Measurements from ENCODE around the gene CPNE6.
A peak's percentile ranks its signal among the peaks of the same experiment; 100 is the strongest.

The CPNE6 gene

DNA sequence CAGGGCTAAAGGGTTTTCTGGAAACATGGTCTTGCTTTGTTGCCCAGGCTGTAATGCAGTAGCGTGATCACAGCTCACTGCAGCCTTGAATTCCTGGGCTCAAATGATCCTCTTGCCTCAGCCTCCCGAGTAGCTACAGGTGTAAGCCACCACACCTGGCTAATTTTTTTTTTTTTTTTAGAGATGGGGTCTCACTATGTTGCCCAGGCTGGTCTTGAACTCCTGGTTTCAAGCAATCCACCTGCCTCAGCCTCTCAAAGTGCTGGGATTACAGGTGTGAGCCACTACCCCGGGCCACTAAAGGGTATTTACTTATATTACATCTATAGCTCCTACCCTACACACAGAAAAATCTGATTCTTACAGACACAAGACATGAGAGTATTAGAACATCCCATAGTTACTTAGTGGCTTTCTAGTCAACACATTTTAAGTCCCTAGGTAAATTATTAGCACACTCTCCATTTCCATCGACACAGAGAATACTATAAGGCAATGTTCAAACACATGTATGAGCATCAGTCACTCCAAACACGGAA is 37.0 kb downstream of the CPNE6 start:
- no peak for DNase-seq

DNA sequence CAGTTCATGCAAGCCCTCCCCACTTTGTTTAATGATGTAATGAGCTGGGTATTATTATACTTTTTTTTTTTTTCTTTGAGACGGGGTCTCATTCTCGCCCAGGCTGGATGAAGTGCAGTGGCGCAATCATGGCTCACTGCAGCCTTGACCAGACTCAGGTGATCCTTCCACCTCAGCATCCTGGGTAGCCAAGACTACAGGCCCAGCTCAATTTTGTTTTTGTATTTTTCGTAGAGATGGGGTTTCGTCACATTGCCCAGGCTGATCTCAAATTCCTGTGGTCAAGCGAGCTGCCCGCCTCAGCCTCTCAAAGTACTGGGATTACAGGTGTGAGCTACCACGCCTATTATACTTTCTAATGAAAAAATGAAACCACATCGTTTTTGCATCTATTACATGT is 38.7 kb downstream of the CPNE6 start:
- no peak for DNase-seq

DNA sequence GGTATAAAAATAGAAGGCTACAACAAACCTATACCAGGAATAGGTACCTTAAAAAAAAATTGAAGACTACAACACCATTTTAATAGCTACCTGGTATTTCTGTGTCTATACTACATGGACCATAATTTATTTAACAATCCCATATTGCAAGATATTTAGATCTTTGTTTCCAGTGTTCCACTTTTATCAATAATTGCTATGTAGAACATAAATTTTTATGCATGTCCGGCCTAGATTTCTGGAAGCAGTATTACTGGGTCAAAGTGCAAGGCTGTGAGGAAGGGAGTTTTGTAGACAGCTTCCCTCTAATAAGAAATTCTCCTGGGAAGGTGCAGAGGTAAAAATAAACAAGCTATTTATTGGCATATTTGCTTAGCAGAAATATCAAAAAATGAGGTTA is 39.2 kb downstream of the CPNE6 start:
- DNase-seq, result no peak

DNA sequence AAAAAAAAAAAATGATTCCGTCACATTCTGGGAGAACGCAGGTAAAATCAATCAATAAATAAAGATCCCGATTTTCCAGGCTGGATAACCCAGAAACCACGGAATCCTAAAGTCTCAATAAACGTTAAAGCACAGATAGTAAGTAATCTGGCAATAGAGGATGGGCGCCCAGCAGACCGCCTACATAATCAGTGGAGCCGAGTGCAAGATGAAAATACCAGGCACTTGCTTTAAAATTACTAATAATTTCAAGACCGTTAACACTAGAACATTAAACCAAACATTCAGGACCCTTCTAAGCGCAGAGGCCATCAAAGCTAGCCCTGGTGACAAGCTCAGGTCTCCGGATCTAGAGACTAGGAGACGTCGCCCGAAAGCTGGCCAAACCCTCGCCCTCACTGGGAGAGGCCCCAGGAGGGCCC is 42.0 kb downstream of the CPNE6 start:
- no peak for DNase-seq

DNA sequence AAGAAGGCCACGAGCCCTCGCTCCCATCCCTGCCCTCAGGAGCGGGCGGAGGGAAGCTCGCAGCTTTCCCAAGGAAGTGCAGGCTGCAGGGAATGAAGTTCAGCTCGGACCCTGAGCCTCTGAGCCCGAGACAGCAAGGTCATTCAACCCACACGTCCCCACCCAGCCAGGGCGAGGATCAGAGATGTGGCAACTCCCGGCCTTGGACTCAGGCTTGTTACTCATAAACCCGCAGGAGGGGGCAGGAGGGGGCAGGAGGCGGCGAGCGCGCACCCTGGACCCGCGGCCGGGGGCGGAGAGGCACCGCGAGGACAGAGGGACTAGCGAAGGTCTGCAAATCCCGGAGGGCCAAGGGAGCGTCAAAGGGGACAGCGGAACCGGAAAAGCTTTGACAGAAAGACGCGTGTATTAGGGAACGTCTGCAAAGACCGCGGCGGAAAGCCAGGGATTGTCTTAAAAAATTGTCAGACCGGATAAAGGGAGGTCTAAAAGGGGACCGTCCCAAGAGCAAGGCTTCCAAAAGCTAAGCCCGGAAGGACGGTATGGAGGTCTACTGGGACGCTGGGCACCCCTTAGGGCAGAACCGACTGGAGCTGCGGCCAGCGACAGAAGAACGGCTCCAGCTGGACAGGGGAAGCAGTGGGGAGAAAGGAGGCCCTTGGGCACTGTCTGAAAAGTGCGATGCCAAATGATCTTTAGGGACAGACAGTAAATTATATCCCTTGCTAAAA is 42.6 kb downstream of the CPNE6 start:
- DNase-seq, result peak; percentile 67 to 73

DNA sequence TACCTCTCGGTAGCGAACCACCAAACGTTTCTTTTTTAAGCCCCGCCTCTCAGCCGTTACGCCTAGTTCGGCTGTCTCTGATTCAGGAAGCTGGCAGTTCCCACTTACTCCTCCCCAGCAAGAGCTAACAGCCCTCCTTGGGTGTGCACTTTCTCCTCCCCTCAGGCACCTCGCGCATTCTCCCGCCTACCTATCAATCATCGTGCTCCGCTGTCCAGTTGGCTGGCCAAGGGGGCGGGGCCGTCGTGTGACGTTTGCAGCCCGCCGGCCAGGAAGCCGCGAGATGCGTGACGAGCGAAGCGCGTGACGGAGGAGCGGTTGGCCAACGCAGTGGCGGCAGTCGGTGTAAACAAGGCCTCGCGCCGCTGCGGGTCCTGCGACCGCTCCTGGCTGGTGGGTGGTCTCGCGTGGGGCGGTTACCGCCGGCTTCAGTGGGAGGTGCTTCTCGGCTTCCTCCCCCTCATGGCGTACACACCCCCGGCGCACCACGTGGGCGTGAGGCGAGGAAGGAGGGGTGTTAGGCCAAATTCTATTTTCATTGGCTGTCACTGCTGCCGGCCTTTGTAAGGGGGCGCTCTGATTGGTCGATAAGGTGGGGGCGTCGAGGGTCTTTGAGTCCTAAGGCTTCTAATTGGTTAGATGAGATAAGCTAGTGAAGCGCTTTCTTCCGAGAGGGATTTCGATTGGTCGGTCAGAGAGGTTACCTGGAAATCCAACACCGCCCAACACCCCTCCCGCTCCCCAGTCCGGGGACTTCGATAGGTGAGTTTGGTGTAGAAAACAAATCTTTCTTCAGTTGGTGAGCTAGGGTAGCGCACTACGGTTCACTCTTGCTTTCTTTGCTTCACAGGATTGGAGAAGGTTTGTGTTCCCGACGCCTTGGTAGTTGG is 43.4 kb downstream of the CPNE6 start, which contains the start of the genes DCAF11 and NRL:
Gene DCAF11 (plus strand): TSS at position 246 of the 890 bp plus-strand sequence. CDS start 818 bp downstream, outside the sequence.
Gene NRL (minus strand): TSS at position 418 of the 890 bp plus-strand sequence. CDS start 32,101 bp downstream, outside the sequence.
- DNase-seq, result peak; percentile 99

DNA sequence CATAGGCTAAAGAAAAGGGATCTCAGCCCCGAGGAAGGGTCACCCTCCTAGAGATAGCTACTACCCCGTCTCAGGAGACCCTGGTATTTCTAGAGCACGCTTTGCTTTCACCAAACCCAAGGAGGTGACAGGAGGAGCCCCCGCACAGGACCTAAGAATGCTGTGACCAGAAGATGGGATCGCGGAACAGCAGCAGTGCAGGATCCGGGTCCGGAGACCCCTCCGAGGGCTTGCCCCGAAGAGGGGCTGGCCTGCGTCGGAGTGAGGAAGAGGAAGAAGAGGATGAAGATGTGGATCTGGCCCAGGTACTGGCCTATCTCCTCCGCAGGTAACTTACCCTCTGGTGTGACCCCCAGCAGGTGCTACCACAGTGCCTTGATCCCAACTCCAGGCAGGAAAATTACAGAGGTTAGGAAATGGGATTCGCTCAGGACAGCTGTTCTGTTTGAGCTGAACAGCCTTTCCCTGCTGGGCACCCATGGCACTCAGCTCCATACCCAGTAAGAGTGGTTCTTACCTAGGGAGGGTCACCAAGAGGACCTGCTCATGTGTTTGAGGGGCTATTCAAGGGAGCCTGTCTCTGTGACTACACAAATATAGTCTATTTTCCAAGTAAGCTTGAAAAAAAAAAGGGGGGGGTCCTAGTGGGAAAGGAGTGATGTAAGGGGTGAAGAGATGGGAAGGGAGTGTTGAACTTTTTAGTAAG is 44.2 kb downstream of the CPNE6 start:
- DNase-seq, result no peak

DNA sequence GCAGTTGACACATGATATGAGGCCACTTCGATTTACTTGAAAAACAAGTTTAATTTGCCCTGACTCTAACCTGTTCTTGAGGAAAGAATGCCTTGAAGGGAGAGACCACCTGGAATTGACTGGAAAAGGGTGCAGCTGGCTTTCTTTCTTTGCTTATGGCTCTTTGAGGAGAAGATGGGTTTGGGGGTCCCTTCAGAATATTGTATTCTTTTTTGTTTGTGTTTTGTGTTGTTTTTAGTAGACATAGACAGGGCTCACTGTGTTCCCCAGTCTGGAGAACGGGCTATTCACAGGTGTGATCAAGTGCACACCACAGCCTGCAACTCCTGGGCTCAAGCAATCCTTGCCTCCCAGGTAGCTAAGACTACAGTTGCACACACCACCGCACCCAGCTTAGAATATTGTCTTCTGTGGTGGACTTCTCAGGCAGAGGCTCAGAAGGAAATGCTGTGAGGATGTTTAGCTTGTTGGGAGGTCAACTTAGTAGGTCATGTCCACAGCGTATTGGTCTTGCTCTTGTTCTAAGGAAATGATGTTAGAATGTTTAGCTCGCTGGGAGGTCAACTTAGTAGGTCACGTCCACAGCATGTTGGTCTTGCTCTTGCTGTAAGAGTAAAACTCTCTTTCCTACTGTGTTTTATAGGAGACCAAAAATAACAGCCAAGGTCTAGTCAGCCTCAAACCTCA is 44.9 kb downstream of the CPNE6 start:
- DNase-seq, result no peak

DNA sequence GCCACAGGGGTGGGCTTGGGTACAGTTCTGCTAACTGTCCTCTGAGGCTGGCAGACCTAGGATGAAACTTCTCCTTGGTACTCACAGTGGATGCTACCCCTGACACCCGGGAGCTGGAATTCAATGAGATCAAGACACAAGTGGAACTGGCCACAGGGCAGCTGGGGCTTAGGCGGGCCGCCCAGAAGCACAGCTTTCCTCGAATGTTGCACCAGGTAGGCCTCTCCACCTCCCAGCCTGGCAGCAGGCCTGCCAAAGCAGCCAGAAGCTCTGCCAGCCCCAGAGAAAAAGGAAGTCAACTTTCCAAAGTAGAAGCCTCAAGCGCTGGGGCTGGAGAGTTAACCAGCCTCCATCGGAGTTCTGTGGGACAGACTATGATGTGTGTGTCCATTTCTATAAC is 45.8 kb downstream of the CPNE6 start:
- no peak for DNase-seq

DNA sequence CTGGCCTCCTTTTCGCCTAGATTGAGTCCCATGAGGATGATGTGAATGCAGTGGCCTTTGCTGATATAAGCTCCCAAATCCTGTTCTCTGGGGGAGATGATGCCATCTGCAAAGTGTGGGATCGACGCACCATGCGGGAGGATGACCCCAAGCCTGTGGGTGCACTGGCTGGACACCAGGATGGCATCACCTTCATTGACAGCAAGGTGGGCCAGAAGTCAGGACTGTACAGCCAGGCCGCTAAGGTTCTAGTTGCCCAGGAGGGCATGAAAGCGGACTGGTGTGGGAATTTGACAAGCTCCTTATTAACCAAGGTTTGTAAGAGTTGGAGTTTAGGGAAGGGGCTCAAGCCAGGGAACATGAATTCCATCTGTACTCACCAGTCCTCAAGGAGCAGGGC is 48.3 kb downstream of the CPNE6 start:
- DNase-seq, result no peak

DNA sequence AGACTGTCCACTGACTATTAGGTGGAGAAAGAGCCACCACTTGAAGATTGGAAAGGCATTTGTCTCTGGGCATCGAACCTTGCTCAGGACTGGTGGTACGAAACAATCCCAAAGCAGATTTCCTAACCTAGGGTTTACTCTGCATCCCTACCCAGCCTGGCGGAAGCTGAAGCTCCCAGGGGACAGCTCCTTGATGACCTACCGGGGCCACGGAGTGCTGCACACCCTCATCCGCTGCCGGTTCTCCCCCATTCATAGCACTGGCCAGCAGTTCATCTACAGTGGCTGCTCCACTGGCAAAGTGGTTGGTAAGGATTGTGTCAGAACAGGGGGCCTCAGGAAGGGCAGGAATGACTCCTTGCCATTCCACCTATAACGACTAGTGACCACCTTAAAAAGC is 49.8 kb downstream of the CPNE6 start:
- DNase-seq, result no peak

DNA sequence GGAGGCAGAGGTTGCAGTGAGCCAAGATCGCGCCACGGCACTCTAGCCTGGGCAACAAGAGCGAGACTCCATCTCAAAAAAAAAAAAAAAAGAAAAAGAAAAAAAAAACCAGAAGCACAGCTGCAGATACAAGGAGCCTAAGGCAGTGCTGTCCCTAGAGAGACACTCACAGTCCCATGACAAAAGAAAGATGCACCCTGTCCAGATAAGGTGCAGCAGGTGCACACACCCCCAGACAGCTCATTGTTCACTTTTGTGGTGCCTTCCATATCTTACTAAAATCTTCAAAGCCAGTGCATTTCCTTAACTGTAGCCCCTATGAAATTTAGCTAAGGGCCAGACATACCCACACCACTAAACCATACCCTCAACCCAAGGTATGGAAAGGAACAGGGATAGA is 51.1 kb downstream of the CPNE6 start:
- no peak for DNase-seq

DNA sequence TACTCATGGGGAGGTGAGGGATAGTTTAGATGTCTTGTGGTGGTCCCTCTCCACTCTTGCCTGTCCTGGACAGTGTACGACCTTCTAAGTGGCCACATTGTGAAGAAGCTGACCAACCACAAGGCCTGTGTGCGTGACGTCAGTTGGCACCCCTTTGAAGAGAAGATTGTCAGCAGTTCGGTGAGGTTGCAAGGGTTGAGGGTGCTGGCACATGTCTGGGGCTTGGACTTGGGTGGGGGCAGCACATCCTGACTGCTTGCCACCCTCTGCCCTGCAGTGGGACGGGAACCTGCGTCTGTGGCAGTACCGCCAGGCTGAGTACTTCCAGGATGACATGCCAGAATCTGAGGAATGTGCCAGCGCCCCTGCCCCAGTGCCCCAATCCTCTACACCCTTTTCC is 51.5 kb downstream of the CPNE6 start:
- DNase-seq, result no peak

DNA sequence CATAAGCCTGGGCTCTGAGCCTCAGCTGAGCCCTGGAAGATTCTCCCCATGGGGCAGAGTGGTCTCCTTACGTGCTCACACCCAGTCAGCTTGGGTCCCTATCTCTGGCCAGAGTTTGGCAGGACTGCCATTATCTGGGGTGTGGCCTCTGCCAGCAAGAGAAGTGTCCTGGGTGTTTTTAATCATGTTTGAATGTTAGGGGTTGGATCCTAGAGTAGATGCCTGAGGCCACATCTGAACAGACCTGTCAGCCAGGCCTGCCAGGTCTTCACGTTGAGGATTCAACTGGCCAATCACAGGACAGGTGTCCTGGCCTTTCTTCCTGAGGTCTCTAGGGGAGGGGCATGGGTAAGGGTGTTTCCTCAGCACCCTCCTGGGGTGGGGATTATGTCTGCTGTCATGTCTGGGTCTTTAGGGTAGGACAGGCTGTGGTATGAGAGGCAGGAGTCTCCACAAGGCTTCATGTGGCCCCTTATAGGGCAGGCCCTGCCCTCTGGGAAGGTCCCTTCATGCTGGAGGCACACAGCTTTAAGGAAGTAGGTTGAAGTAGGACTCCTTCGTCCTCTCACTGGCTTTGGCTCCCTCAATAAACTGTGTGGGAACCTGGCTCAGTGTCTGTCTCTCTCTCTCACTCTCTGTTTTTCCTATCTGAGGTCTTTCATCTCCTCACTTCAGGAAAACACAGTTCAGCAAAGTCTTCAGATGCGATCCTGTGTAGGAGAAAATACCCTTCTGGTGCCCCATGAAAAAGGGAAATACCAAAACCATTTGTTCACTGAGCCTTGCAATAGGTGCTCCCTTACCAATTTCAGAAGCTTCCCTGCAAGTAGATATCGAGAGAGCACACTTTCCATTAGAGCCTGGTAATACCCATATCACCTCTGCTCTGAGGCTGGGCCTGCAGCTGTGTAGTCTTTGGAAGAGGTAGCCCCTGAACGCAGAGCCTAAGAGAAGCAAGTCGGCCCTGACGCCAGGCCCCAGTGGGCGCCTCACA is 52.4 kb downstream of the CPNE6 start:
- DNase-seq, result no peak

DNA sequence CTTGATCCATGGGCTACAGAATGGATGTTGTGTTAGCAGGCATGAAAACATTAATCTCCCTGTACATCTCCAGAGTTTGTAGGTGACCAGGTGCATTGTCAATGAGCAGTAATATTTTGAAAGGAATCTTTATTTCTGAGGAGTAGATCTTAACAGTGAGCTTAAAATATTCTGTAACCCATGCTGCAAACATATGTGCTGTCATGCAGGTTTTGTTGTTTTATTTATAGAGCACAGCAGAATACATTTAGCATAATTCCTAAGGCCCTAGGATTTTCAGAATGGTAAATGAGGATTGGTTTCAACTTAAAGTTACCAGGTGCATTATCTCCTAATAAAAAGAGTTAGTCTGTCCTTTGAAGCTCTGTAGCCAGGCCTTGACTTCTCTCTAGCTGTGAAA is 55.6 kb downstream of the CPNE6 start:
- DNase-seq, result no peak

DNA sequence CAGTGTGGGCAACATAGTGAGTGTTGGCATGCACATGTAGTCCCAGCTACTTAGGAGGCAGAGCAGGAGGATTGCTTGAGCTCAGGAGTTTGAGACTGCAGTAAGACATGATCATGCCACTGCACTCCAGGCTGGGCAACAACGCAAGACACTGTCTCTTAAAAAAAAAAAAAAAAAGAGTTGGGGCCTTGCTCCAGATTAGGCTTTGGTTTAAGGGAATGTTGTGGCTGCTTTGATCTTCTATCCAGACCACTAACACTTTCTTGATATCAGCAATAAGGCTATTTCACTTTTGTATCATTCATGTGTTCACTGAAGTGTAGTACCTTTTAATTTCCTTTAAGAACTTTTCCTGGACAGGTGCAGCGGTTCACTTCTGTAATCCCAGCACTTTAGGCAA is 56.3 kb downstream of the CPNE6 start:
- no peak for DNase-seq

Data from NCI-H187 (cell line).